GM10266 (cell line): ENCODE results near the gene CH25H.
"Not testable (repeated sequence)": the region's sequence is repeated elsewhere in the genome, so short reads cannot be mapped to it uniquely, and the experiment has no call there.

Experiments
- DNase-seq: peaks from one replicate; pipeline ENCODE4 v3.0.0; 2012; ENCODE audit errors: extremely low spot score
- TF ChIP-seq, protein P1 (sequence below): IDR thresholded peaks from 2 replicates; pipeline ENCODE4 v1.5.1; 2012; ENCODE audit warnings: mild to moderate bottlenecking, low read depth; ENCODE audit not compliant: control insufficient read depth, insufficient read depth; ENCODE audit errors: missing control alignments

CH25H gene, protein sequence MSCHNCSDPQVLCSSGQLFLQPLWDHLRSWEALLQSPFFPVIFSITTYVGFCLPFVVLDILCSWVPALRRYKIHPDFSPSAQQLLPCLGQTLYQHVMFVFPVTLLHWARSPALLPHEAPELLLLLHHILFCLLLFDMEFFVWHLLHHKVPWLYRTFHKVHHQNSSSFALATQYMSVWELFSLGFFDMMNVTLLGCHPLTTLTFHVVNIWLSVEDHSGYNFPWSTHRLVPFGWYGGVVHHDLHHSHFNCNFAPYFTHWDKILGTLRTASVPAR

DNA sequence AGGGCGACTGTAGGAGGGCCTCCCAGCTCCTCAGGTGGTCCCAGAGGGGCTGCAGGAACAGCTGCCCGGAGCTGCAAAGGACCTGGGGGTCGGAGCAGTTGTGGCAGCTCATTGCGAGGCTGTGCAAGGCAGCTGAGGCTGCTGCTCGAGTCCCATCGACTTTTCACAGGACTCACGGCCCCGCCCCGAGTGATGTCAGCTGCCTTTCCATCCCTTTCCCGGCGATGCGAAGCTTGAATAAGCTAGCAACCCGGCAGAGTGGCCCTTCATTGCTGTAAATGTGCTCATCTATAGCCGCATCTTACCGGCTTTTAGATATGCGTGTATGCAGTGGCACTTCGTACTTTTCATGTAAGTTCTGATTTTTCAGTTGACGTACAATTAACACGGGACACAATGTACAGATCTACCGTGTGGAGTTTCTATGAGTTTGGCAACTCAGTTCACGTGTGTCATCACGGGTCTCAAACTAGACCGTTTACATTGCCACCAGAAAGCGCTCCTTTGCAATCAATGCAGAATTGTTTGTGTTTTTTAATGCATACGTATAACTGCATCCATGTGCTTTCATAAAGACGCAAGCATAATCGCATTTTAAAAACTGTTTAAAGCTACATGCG is at the start of gene CH25H:
CH25H (minus strand) TSS at position 137 of the 620 bp plus-strand sequence; CDS start at position 112, 25 bp downstream.
- DNase-seq: peak; percentile 23
- TF ChIP-seq, protein P1, sequence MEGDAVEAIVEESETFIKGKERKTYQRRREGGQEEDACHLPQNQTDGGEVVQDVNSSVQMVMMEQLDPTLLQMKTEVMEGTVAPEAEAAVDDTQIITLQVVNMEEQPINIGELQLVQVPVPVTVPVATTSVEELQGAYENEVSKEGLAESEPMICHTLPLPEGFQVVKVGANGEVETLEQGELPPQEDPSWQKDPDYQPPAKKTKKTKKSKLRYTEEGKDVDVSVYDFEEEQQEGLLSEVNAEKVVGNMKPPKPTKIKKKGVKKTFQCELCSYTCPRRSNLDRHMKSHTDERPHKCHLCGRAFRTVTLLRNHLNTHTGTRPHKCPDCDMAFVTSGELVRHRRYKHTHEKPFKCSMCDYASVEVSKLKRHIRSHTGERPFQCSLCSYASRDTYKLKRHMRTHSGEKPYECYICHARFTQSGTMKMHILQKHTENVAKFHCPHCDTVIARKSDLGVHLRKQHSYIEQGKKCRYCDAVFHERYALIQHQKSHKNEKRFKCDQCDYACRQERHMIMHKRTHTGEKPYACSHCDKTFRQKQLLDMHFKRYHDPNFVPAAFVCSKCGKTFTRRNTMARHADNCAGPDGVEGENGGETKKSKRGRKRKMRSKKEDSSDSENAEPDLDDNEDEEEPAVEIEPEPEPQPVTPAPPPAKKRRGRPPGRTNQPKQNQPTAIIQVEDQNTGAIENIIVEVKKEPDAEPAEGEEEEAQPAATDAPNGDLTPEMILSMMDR: no peak

DNA sequence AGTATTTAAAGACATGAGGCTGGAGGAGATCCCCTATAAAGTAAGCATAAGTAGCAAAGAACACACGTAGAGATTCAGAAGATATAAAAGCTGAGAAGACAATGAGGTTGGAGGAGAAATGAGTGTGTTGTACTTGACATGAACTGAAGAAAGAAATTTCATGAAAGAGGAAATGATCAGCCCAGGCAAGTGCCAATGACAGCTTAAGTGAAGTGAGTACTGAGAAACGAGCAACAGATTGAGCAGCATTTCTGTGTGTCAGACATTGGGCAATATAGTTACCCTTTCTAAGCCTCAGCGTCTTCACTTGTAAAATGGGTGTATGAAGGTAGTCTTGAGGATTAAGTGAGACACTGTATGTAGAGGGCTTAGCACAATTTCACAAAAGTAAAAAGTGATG is 49.2 kb upstream of the CH25H start:
- TF ChIP-seq, protein P1: no peak
- no peak for DNase-seq

DNA sequence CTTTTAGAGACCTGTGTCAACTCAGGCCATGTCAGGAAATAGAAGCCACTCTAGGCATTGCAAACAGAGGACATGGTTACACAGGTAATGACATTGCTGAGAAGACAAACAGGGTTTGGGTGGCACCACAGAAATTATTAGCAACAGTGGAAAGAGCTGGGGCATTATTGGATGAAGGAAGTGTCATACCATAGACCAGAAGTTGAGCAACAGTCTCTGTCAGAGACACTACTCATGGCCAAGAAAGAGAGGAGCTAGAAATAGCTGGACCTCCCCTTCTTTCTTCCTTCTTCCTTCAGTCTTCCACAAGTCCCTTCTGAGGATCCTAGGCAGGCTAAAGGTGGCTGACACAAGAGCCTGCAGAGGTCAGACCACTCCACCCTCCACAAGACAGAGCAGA is 48.7 kb upstream of the CH25H start:
- TF ChIP-seq, protein P1: no peak
- DNase-seq: no peak

DNA sequence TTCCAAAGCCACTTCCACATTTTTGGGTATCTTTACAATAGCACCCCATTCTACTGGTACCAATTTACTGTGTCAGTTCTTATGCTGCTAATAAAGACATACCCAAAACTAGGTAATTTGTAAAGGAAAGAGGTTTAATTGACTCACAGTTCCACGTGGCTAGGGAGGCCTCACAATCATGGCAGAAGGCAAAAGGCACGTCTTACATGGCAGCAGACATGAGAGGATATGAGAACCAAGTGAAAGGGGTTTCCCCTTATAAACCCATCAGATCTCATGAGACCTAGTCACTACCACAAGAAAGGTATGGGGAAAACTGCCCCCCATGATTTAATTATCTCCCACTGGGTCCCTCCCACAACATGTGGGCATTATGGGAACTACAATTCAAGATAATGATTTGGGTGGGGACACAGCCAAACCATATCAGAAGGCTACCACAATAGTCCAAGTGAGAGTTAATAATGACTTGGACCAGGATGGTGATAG is 48.0 kb upstream of the CH25H start:
- DNase-seq: not testable (repeated sequence)

DNA sequence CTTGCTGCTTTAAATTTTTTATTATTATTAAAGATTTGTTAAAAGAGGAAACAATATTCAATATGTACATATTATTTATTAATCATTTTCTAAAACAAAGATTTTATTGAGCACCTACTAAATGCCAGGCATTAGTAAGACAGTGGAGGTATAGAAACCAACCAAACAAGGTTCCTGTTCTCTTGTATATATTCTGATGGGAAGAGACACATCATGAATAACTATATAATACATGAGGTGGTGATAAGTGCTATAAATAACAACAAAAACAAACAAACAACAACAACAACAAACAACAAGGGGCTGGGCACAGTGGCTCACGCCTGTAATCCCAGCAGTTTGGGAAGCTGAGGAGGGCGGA is 45.1 kb upstream of the CH25H start:
- DNase-seq: no peak
- TF ChIP-seq, protein P1: no peak

DNA sequence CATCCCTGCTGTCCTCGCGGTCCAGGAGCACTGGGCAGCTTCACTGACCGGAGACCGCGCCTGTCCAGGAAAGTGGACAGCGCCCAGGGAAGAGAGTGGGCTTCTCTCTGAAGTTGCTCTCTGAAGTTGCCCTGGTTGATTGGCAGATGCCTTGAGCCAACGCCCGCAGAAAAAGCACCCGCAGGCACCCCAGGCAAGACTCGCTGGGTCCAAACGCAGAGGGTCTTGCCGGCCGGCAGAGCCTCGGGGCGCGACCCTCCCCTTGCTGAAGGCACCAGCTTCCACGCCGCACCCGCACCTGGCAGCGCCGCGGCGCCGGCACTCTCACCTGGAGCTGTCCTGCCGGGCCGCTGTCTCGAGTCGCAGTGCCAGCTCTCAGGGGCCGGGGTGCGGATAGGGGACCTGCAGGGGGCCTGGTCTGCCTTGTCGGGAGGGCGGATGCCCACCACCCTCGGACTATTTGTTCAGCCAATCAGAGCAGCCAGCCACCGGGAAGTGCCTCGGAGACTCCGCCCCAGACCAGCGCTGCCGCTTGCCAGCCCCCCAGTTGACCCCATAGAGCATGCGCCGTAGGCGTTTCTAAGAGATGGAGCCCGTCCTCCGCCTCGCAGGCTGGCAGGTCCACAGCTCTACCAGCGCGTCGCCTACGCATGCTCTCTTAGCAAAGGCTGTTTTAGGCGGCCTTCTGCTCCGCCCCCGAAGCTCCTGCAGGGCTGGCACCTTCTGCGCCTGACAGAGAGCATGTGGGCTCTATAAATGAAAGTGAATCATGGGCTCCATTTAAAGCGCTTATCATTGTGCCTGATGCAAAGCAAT is 44.5 kb upstream of the CH25H start, which contains the start of gene LIPA:
LIPA (minus strand) TSS at position 367 of the 816 bp plus-strand sequence. CDS start 4,127 bp downstream, outside the sequence.
- TF ChIP-seq, protein P1: no peak

DNA sequence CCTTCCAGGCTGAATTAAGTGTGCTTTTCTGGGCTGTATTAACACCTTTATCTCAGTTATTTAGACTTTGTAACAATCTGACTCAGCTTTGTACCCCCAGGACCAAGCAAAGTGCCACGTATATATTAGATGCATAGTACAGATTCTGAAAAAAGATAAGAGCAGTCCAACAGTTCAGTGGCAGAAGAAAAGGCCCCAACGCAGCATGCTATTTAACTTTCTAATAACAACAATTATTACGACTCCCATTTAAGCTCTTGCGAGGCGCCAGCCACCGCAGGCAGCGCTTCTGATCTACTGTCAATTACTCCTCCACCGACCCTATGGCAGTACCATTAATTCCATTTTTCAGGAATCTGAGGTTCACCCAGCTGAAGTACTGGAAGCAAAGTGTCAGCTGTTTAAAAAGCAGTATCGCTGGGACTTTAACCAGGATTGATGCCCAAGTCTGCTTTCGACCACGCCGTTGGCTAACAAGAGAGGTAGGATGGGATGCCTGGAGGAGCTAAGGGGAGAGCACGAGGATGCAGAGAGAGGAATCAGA is 43.8 kb upstream of the CH25H start:
- TF ChIP-seq, protein P1: no peak
- DNase-seq: no peak

More for the DNA sequence above, 44.5 kb upstream of the CH25H start, which contains the start of gene LIPA:
- peak; percentile 88 for DNase-seq
